MM.1S (cell line): ENCODE data around the gene GINS3.

Source experiments
- EZH2 ChIP-seq: fragments of 300-600 bp; sonication (generic); optimal IDR thresholded peaks from 2 replicates; pipeline ENCODE3; 2017; ENCODE audit warnings: low read depth, mild to moderate bottlenecking, antibody characterized with exemption, low read length, mixed read lengths
- EZH2phosphoT487 ChIP-seq: fragments of 300-600 bp; sonication (generic); IDR thresholded peaks from 2 replicates; pipeline ENCODE4 v1.6.1; 2018; ENCODE audit warnings: antibody characterized with exemption, low read length
- TF ChIP-seq, protein P1 (sequence below): fragments of 300-600 bp; sonication (generic); IDR thresholded peaks from 2 replicates; pipeline ENCODE4 v1.5.1; 2016; ENCODE audit warnings: antibody characterized with exemption, low read length, mixed read lengths

DNA sequence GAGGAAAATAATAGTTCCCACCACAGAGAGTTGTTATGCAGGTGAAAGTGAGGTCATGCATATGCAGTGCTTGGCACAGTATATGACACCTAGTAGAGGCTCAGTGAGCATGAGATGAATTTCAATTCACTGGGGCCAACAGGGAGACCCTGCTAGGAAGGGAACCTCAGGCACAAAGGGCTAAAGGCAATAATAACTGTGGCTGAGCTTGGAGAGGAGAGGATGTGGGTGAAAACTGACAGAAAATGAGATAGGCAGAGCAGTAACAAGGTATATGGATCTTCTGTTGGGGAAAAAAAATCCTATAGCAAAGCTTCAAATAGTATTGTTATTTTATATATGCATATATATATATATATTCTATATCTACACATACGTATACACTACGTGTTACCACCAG lies 25.0 kb upstream of the GINS3 start:
- TF ChIP-seq, protein P1, sequence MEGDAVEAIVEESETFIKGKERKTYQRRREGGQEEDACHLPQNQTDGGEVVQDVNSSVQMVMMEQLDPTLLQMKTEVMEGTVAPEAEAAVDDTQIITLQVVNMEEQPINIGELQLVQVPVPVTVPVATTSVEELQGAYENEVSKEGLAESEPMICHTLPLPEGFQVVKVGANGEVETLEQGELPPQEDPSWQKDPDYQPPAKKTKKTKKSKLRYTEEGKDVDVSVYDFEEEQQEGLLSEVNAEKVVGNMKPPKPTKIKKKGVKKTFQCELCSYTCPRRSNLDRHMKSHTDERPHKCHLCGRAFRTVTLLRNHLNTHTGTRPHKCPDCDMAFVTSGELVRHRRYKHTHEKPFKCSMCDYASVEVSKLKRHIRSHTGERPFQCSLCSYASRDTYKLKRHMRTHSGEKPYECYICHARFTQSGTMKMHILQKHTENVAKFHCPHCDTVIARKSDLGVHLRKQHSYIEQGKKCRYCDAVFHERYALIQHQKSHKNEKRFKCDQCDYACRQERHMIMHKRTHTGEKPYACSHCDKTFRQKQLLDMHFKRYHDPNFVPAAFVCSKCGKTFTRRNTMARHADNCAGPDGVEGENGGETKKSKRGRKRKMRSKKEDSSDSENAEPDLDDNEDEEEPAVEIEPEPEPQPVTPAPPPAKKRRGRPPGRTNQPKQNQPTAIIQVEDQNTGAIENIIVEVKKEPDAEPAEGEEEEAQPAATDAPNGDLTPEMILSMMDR = no peak
- no peak for TF ChIP-seq EZH2
- TF ChIP-seq EZH2phosphoT487 = no peak
